ENCODE results near the gene PPP4R3C.

DNA sequence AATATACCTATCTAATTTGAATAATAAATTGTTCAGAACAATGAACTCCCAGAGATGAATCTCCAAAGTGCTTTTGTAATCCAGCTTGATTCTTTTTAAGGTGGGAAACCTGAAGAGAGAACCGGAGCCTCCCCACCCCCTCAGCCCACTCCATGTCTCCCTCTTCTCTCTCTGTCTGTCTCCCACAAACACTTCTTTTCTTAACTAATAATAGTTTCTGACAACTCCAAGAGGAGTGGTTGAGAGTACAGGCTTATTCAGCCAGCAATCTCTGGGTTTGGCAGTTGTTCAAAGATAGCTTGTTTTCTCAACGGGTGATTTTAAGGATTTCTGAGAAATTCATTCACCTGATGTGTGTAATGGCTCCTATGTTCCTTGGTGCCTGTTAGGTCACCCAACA lies 23.4 kb downstream of the PPP4R3C start:
- TF ChIP-seq, protein P1, sequence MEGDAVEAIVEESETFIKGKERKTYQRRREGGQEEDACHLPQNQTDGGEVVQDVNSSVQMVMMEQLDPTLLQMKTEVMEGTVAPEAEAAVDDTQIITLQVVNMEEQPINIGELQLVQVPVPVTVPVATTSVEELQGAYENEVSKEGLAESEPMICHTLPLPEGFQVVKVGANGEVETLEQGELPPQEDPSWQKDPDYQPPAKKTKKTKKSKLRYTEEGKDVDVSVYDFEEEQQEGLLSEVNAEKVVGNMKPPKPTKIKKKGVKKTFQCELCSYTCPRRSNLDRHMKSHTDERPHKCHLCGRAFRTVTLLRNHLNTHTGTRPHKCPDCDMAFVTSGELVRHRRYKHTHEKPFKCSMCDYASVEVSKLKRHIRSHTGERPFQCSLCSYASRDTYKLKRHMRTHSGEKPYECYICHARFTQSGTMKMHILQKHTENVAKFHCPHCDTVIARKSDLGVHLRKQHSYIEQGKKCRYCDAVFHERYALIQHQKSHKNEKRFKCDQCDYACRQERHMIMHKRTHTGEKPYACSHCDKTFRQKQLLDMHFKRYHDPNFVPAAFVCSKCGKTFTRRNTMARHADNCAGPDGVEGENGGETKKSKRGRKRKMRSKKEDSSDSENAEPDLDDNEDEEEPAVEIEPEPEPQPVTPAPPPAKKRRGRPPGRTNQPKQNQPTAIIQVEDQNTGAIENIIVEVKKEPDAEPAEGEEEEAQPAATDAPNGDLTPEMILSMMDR (conservative IDR thresholded peaks at IDR 0.05; ENCODE audit: low read depth, low read length): no peak
- TF ChIP-seq POLR2A (IDR thresholded peaks at IDR 0.05; ENCODE audit: low read depth, low read length): no peak
- TF ChIP-seq RCOR1 (IDR thresholded peaks at IDR 0.05; ENCODE audit: insufficient replicate concordance, low read length): no peak
- no peak for TF ChIP-seq FOS (IDR thresholded peaks at IDR 0.05; ENCODE audit: low read depth, low read length)
- TF ChIP-seq RFX5 (IDR thresholded peaks at IDR 0.05; ENCODE audit: low read depth, low read length): no peak
- TF ChIP-seq MAZ (IDR thresholded peaks at IDR 0.05; ENCODE audit: borderline replicate concordance, low read depth, low read length): no peak
- no peak for TF ChIP-seq CHD1 (IDR thresholded peaks at IDR 0.05; ENCODE audit: low read depth, low read length)
- TF ChIP-seq CEBPB (IDR thresholded peaks at IDR 0.05; ENCODE audit: low read depth, low read length): no peak
- TF ChIP-seq NFE2L2 (IDR thresholded peaks at IDR 0.05; ENCODE audit: low read depth, low read length): no peak
- TF ChIP-seq BHLHE40 (IDR thresholded peaks at IDR 0.05; ENCODE audit: low read depth, low read length): no peak
- TF ChIP-seq RAD21 (IDR thresholded peaks at IDR 0.05; ENCODE audit: low read length): no peak
- no peak for TF ChIP-seq SMC3 (IDR thresholded peaks at IDR 0.05; ENCODE audit: low read depth, low read length)
